MM.1S (cell line): ENCODE results near the gene HMX2.

Source experiments
- CTCF ChIP-seq: fragments of 300-600 bp; sonication (generic); IDR thresholded peaks from 2 replicates; pipeline ENCODE4 v1.5.1; 2016; ENCODE audit warnings: antibody characterized with exemption, low read length, mixed read lengths
- EZH2 ChIP-seq: fragments of 300-600 bp; sonication (generic); optimal IDR thresholded peaks from 2 replicates; pipeline ENCODE3; 2017; ENCODE audit warnings: low read depth, mild to moderate bottlenecking, antibody characterized with exemption, low read length, mixed read lengths

GRCh38 chr10:123180101-123181090 lies 32.5 kb downstream of the HMX2 start:
- no peak for TF ChIP-seq EZH2
- no peak for TF ChIP-seq CTCF
